ENCODE results near the gene FKBP5.
A peak's percentile ranks its signal among the peaks of the same experiment; 100 is the strongest.

The FKBP5 gene

GRCh38 chr6:35669451-35670045 is 19.2 kb downstream of the FKBP5 start:
- TF ChIP-seq POLR2A (IDR thresholded peaks at IDR 0.05; ENCODE audit: low read length) (no peak), GATA1 (IDR thresholded peaks at IDR 0.05; ENCODE audit: low read depth, low read length) (no peak)
- peak in 1 of 2 experiments; percentile 47 for DNase-seq

GRCh38 chr6:35668744-35669450 is 19.8 kb downstream of the FKBP5 start:
- TF ChIP-seq GATA1 (IDR thresholded peaks at IDR 0.05; ENCODE audit: low read depth, low read length) = no peak
- TF ChIP-seq POLR2A (IDR thresholded peaks at IDR 0.05; ENCODE audit: low read length) = no peak
- DNase-seq = no peak

- no peak for DNase-seq
- TF ChIP-seq GATA1 (IDR thresholded peaks at IDR 0.05; ENCODE audit: low read depth, low read length) (no peak), POLR2A (IDR thresholded peaks at IDR 0.05; ENCODE audit: low read length) (no peak)
Measured at GRCh38 chr6:35668096-35668495, 20.6 kb downstream of the FKBP5 start.

GRCh38 chr6:35665573-35665972 is 23.1 kb downstream of the FKBP5 start:
- DNase-seq = no peak
- TF ChIP-seq POLR2A (IDR thresholded peaks at IDR 0.05; ENCODE audit: low read length) (no peak), GATA1 (IDR thresholded peaks at IDR 0.05; ENCODE audit: low read depth, low read length) (no peak)

- TF ChIP-seq POLR2A (IDR thresholded peaks at IDR 0.05; ENCODE audit: low read length) (no peak), GATA1 (IDR thresholded peaks at IDR 0.05; ENCODE audit: low read depth, low read length) (no peak)
- no peak for DNase-seq
Measured at GRCh38 chr6:35664945-35665344, 23.8 kb downstream of the FKBP5 start.

GRCh38 chr6:35663447-35664235 is 25.1 kb downstream of the FKBP5 start:
- no peak for TF ChIP-seq POLR2A (IDR thresholded peaks at IDR 0.05; ENCODE audit: low read length)
- TF ChIP-seq GATA1 (IDR thresholded peaks at IDR 0.05; ENCODE audit: low read depth, low read length) = no peak
- no peak for DNase-seq

GRCh38 chr6:35662999-35663398 is 25.7 kb downstream of the FKBP5 start:
- TF ChIP-seq GATA1 (IDR thresholded peaks at IDR 0.05; ENCODE audit: low read depth, low read length) (no peak), POLR2A (IDR thresholded peaks at IDR 0.05; ENCODE audit: low read length) (no peak)
- no peak for DNase-seq

GRCh38 chr6:35654883-35655282 is 33.8 kb downstream of the FKBP5 start:
- DNase-seq = no peak
- TF ChIP-seq POLR2A (IDR thresholded peaks at IDR 0.05; ENCODE audit: low read length) (no peak), GATA1 (IDR thresholded peaks at IDR 0.05; ENCODE audit: low read depth, low read length) (no peak)

- TF ChIP-seq POLR2A (IDR thresholded peaks at IDR 0.05; ENCODE audit: low read length) (no peak), GATA1 (IDR thresholded peaks at IDR 0.05; ENCODE audit: low read depth, low read length) (no peak)
- DNase-seq = peak; percentile 68 to 83
Measured at GRCh38 chr6:35651244-35651643, 37.5 kb downstream of the FKBP5 start.

- no peak for DNase-seq
- TF ChIP-seq POLR2A (IDR thresholded peaks at IDR 0.05; ENCODE audit: low read length) (no peak), GATA1 (IDR thresholded peaks at IDR 0.05; ENCODE audit: low read depth, low read length) (no peak)
Measured at GRCh38 chr6:35650015-35650414, 38.7 kb downstream of the FKBP5 start.

- no peak for DNase-seq
- no peak for TF ChIP-seq POLR2A (IDR thresholded peaks at IDR 0.05; ENCODE audit: low read length)
- TF ChIP-seq GATA1 (IDR thresholded peaks at IDR 0.05; ENCODE audit: low read depth, low read length) = no peak
Measured at GRCh38 chr6:35648203-35648602, 40.5 kb downstream of the FKBP5 start.

- TF ChIP-seq POLR2A (IDR thresholded peaks at IDR 0.05; ENCODE audit: low read length) (no peak), GATA1 (IDR thresholded peaks at IDR 0.05; ENCODE audit: low read depth, low read length) (no peak)
- DNase-seq = no peak
Measured at GRCh38 chr6:35647400-35647799, 41.3 kb downstream of the FKBP5 start.

GRCh38 chr6:35643162-35643535 is 45.6 kb downstream of the FKBP5 start:
- TF ChIP-seq GATA1 (IDR thresholded peaks at IDR 0.05; ENCODE audit: low read depth, low read length) (no peak), POLR2A (IDR thresholded peaks at IDR 0.05; ENCODE audit: low read length) (no peak)
- DNase-seq = no peak

- no peak for DNase-seq
- TF ChIP-seq GATA1 (IDR thresholded peaks at IDR 0.05; ENCODE audit: low read depth, low read length) (no peak), POLR2A (IDR thresholded peaks at IDR 0.05; ENCODE audit: low read length) (no peak)
Measured at GRCh38 chr6:35642471-35643161, 46.1 kb downstream of the FKBP5 start.
